ENCODE data around the gene ANTXRL. TPM values are rescaled to one million over a fixed set of nuclear protein-coding genes. Genes with fewer than 3 reads are reported as not detected.
"Not testable (repeated sequence)": the region's sequence is repeated elsewhere in the genome, so short reads cannot be mapped to it uniquely, and the experiment has no call there.

ANTXRL gene
- total RNA-seq, 4 donors from 2014 or later = not detected

GRCh38 chr10:46299536-46300369, 13.0 kb downstream of the ANTXRL start:
- no peak for TF ChIP-seq EP300 (IDR thresholded peaks at IDR 0.05; ENCODE audit: low read depth)
- no peak for TF ChIP-seq POLR2AphosphoS5 (IDR thresholded peaks at IDR 0.05)
- TF ChIP-seq CTCF (IDR thresholded peaks at IDR 0.05) = no peak
- TF ChIP-seq POLR2A (IDR thresholded peaks at IDR 0.05) = no peak
- H3K27me3 ChIP-seq = no peaks in the 10 kb centered on the region
- no peak overlapping the region for H3K27ac ChIP-seq
- peak; percentile 7 for DNase-seq
- no peaks in the 10 kb centered on the region for H3K36me3 ChIP-seq
- WGBS, 2 donors (ENCODE audit: low coverage in 1 of 2) = 71% methylated on average over 14 of the region's 20 CpGs; no CpG with 5 or more reads in 1 of the 2 donors
- in situ Hi-C loops (cut with MboI; ENCODE audit: low pct_ligation_motif_present in 1 of 4, low pct_unique_long_range_greater_than_20kb in 1 of 4, low sequenced_read_pairs in 3 of 4) (loop anchor here in 1 of 4 donors (25.0 kb wide), 1 partner anchor 1088 kb away; the partner anchor contains the start of gene ZNF488), intact Hi-C loops (cut with DNase I; ENCODE audit: low total_unique reads) (no loop called here)
- no peak overlapping the region for H3K4me3 ChIP-seq
- no peaks in the 10 kb centered on the region for H3K4me1 ChIP-seq
- H3K9me3 ChIP-seq = no peaks in the 10 kb centered on the region

- intact Hi-C loops (cut with DNase I; ENCODE audit: low total_unique reads); H3K27ac ChIP-seq; H3K4me3 ChIP-seq; in situ Hi-C loops (cut with MboI; ENCODE audit: low pct_ligation_motif_present in 1 of 4, low pct_unique_long_range_greater_than_20kb in 1 of 4, low sequenced_read_pairs in 3 of 4); H3K36me3 ChIP-seq; H3K27me3 ChIP-seq; H3K9me3 ChIP-seq; H3K4me1 ChIP-seq; DNase-seq: not testable (repeated sequence)
- WGBS, 2 donors (ENCODE audit: low coverage in 1 of 2) = 79% methylated on average over 3 of the region's 3 CpGs; no CpG with 5 or more reads in 1 of the 2 donors
These were observed 13.5 kb downstream of the ANTXRL start for GRCh38 chr10:46300370-46300711.

- no peak for DNase-seq
- intact Hi-C loops (cut with DNase I; ENCODE audit: low total_unique reads) = no loop called here
- no peak overlapping the region for H3K4me3 ChIP-seq
- no peaks in the 10 kb centered on the region for H3K9me3 ChIP-seq
- no peaks in the 10 kb centered on the region for H3K27me3 ChIP-seq
- 98% methylated on average over 5 of the region's 5 CpGs; no CpG with 5 or more reads in 1 of the 2 donors for WGBS, 2 donors (ENCODE audit: low coverage in 1 of 2)
- H3K27ac ChIP-seq = no peak overlapping the region
- TF ChIP-seq POLR2AphosphoS5 (IDR thresholded peaks at IDR 0.05) = no peak
- no peak for TF ChIP-seq CTCF (IDR thresholded peaks at IDR 0.05)
- H3K4me1 ChIP-seq = no peaks in the 10 kb centered on the region
- H3K36me3 ChIP-seq = no peaks in the 10 kb centered on the region
- in situ Hi-C loops (cut with MboI; ENCODE audit: low pct_ligation_motif_present in 1 of 4, low pct_unique_long_range_greater_than_20kb in 1 of 4, low sequenced_read_pairs in 3 of 4) = no loop called here
These were observed 14.4 kb downstream of the ANTXRL start for GRCh38 chr10:46301056-46301645.

- Histone ChIP-seq H3K27ac (no peak overlapping the region), H3K36me3 (no peaks in the 10 kb centered on the region), H3K9me3 (no peaks in the 10 kb centered on the region), H3K4me3 (no peak overlapping the region), H3K27me3 (no peaks in the 10 kb centered on the region), H3K4me1 (no peaks in the 10 kb centered on the region)
- in situ Hi-C loops (cut with MboI; ENCODE audit: low pct_ligation_motif_present in 1 of 4, low pct_unique_long_range_greater_than_20kb in 1 of 4, low sequenced_read_pairs in 3 of 4) (no loop called here), intact Hi-C loops (cut with DNase I; ENCODE audit: low total_unique reads) (no loop called here)
- no peak for TF ChIP-seq EP300 (IDR thresholded peaks at IDR 0.05; ENCODE audit: low read depth)
- no peak for TF ChIP-seq POLR2AphosphoS5 (IDR thresholded peaks at IDR 0.05)
- no peak for TF ChIP-seq POLR2A (IDR thresholded peaks at IDR 0.05)
- TF ChIP-seq CTCF (IDR thresholded peaks at IDR 0.05) = no peak
- DNase-seq = no peak
- 94% methylated on average over 13 of the region's 13 CpGs; no CpG with 5 or more reads in 1 of the 2 donors for WGBS, 2 donors (ENCODE audit: low coverage in 1 of 2)
These were observed 15.1 kb downstream of the ANTXRL start for GRCh38 chr10:46301721-46302479.

GRCh38 chr10:46302765-46303352, 16.1 kb downstream of the ANTXRL start:
- H3K36me3 ChIP-seq; H3K9me3 ChIP-seq; H3K4me1 ChIP-seq; DNase-seq; in situ Hi-C loops (cut with MboI; ENCODE audit: low pct_ligation_motif_present in 1 of 4, low pct_unique_long_range_greater_than_20kb in 1 of 4, low sequenced_read_pairs in 3 of 4); intact Hi-C loops (cut with DNase I; ENCODE audit: low total_unique reads); H3K27me3 ChIP-seq; H3K4me3 ChIP-seq; H3K27ac ChIP-seq: not testable (repeated sequence)
- 93 to 100% methylated on average over 4 to 5 of the region's 5 CpGs for WGBS, 2 donors (ENCODE audit: low coverage in 1 of 2)

Data from transverse colon (tissue), 4 donors.